Ascending aorta (tissue), 2 donors: ENCODE measurements around the gene LFNG. TPM values are rescaled to one million over a fixed set of nuclear protein-coding genes. Genes with fewer than 3 reads are reported as not detected.

Experiments used
- DNase-seq, 2 donors: peaks; one replicate each; pipeline ENCODE4 v3.0.0-alpha.2; 2019; ENCODE audit warnings: low spot score in 2 of 2
- H3K27ac ChIP-seq, 2 donors: fragments of 200-600 bp; sonication (generic); one replicate each; pipeline ENCODE4 v1.5.1; 2016 to 2017; ENCODE audit warnings: mild to moderate bottlenecking in 1 of 2
- H3K27me3 ChIP-seq: fragments of 200-600 bp; sonication (generic); one replicate; pipeline ENCODE4 v1.5.1; 2017
- H3K36me3 ChIP-seq, 2 donors: fragments of 200-600 bp; sonication (generic); one replicate each; pipeline ENCODE4 v1.5.1; 2016
- H3K4me1 ChIP-seq, 2 donors: fragments of 200-600 bp; sonication (generic); one replicate each; pipeline ENCODE4 v1.5.1; 2016 to 2017; ENCODE audit warnings: mild to moderate bottlenecking in 1 of 2
- H3K4me3 ChIP-seq, 2 donors: fragments of 200-600 bp; sonication (generic); one replicate each; pipeline ENCODE4 v1.5.1; 2016 to 2017; ENCODE audit warnings: mild to moderate bottlenecking in 1 of 2
- H3K9me3 ChIP-seq, 2 donors: fragments of 200-600 bp; sonication (generic); one replicate each; pipeline ENCODE4 v1.5.1; 2016
- intact Hi-C: fragments of 100-400 bp; cut with DNase I; formaldehyde crosslinking; loops from one replicate; pipeline ENCODE4 v1.15.1; 2023
- total RNA-seq: library from RNA; depleted of rRNA; stranded (reverse); fragments of >200 nt; gene quantifications from one replicate; pipeline ENCODE4 v1.1.0, GENCODE V29; 2016
- TF ChIP-seq, protein P1 (sequence below), 3 experiments: fragments of 200-600 bp in 2 of 3; fragments of 450-650 bp in 1 of 3; sonication (generic) in 2 of 3; IDR thresholded peaks; one replicate each; pipeline ENCODE4 v1.5.1; 2016 to 2019; ENCODE audit warnings: antibody characterized with exemption in 3 of 3, mild to moderate bottlenecking in 1 of 3, moderate library complexity in 1 of 3

Gene LFNG
- total RNA-seq, 1 donor from 2014 or later: 102 TPM

DNA sequence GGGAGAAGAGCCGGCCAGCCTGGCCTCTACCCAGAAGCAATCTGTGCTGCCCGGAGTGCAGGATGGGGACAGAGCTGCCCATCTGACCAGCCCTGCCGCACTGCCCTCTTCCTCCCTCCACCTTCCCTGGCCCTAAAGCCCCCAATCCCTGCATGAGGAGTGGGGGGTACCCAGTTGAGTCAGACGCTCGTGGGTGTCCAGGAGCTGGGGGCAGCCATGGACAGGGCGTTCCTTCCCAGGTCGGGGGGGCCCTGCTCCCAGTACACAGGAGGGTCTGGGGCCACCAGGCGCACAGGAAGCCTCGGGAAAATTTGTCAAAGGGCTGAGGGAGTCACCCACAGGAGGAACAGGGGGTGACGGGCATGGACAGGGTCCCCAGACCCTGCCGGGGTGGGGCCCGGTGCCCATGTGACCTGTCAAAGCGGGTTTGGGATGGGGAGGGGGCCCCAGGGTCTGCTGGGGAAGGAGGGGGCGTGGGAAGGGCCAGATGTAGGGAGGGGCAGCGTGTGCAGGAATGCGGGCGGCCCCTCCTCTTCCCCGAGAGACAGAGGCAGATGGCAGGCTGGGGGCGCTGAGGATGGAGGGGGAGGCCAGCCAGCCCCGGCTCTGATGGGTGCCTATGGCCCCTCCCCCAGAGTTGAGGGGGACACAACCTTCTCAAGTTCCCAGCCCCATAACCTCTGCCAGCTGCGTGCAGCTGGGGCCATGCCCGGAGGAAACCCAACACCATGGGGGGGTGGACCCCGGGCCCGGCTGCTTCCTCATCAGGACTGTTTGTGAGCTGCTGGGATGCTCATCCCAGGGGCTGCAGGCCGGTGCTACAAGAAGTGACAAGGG lies 21.9 kb upstream of the LFNG start:
- no peak for DNase-seq
- Histone ChIP-seq H3K4me3 (no peak overlapping the region), H3K9me3 (no peaks in the 10 kb centered on the region), H3K27me3 (no peaks in the 10 kb centered on the region), H3K36me3 (no peaks in the 10 kb centered on the region), H3K4me1 (no peaks in the 10 kb centered on the region), H3K27ac (no peak overlapping the region)
- intact Hi-C loops: no loop called here
- TF ChIP-seq, protein P1, sequence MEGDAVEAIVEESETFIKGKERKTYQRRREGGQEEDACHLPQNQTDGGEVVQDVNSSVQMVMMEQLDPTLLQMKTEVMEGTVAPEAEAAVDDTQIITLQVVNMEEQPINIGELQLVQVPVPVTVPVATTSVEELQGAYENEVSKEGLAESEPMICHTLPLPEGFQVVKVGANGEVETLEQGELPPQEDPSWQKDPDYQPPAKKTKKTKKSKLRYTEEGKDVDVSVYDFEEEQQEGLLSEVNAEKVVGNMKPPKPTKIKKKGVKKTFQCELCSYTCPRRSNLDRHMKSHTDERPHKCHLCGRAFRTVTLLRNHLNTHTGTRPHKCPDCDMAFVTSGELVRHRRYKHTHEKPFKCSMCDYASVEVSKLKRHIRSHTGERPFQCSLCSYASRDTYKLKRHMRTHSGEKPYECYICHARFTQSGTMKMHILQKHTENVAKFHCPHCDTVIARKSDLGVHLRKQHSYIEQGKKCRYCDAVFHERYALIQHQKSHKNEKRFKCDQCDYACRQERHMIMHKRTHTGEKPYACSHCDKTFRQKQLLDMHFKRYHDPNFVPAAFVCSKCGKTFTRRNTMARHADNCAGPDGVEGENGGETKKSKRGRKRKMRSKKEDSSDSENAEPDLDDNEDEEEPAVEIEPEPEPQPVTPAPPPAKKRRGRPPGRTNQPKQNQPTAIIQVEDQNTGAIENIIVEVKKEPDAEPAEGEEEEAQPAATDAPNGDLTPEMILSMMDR (IDR thresholded peaks at IDR 0.05): no peak

- Histone ChIP-seq H3K27ac (no peak overlapping the region), H3K36me3 (no peaks in the 10 kb centered on the region), H3K9me3 (no peaks in the 10 kb centered on the region), H3K4me3 (no peak overlapping the region), H3K4me1 (no peaks in the 10 kb centered on the region), H3K27me3 (no peaks in the 10 kb centered on the region)
- TF ChIP-seq, protein P1 (IDR thresholded peaks at IDR 0.05): no peak
- intact Hi-C loops: no loop called here
- DNase-seq: no peak
Measured at GRCh38 chr7:2498708-2499107, 20.9 kb upstream of the LFNG start.

- H3K9me3 ChIP-seq: no peaks in the 10 kb centered on the region
- DNase-seq: no peak
- H3K4me3 ChIP-seq: no peak overlapping the region
- no peaks in the 10 kb centered on the region for H3K36me3 ChIP-seq
- H3K4me1 ChIP-seq: no peaks in the 10 kb centered on the region
- no peak overlapping the region for H3K27ac ChIP-seq
- TF ChIP-seq, protein P1 (IDR thresholded peaks at IDR 0.05): no peak
- intact Hi-C loops: no loop called here
- no peaks in the 10 kb centered on the region for H3K27me3 ChIP-seq
Measured at GRCh38 chr7:2499181-2499580, 20.4 kb upstream of the LFNG start.

- H3K4me1 ChIP-seq: no peaks in the 10 kb centered on the region
- no peaks in the 10 kb centered on the region for H3K27me3 ChIP-seq
- no peak overlapping the region for H3K27ac ChIP-seq
- no peak overlapping the region for H3K4me3 ChIP-seq
- no peak for DNase-seq
- TF ChIP-seq, protein P1 (IDR thresholded peaks at IDR 0.05): no peak
- no peaks in the 10 kb centered on the region for H3K9me3 ChIP-seq
- intact Hi-C loops: no loop called here
- H3K36me3 ChIP-seq: no peaks in the 10 kb centered on the region
Measured at GRCh38 chr7:2499719-2500430, 19.7 kb upstream of the LFNG start.

GRCh38 chr7:2500701-2501100 lies 18.9 kb upstream of the LFNG start:
- H3K9me3 ChIP-seq: no peaks in the 10 kb centered on the region
- no peak for DNase-seq

More at GRCh38 chr7:2500701-2501100, 18.9 kb upstream of the LFNG start:
- Histone ChIP-seq H3K27me3 (no peaks in the 10 kb centered on the region), H3K4me1 (no peaks in the 10 kb centered on the region), H3K27ac (no peak overlapping the region), H3K4me3 (no peak overlapping the region), H3K36me3 (no peaks in the 10 kb centered on the region)
- intact Hi-C loops: no loop called here
- TF ChIP-seq, protein P1 (IDR thresholded peaks at IDR 0.05): no peak
